WTC11 (cell line): Measurements from ENCODE around the gene NHERF2.

Experiments used
- ATF1 ChIP-seq: sonication (generic); formaldehyde crosslinking; IDR thresholded peaks from 2 replicates; pipeline ENCODE4 v1.8.1; 2023; ENCODE audit warnings: mild to moderate bottlenecking, moderate library complexity, missing genetic modification reagents
- CBFB ChIP-seq: sonication (generic); formaldehyde crosslinking; IDR thresholded peaks from 2 replicates; pipeline ENCODE4 v1.8.1; 2022; ENCODE audit warnings: mild to moderate bottlenecking, low read depth, missing genetic modification reagents
- CREB1 ChIP-seq: sonication (generic); formaldehyde crosslinking; IDR thresholded peaks from 2 replicates; pipeline ENCODE4 v1.8.0; 2023; ENCODE audit warnings: mild to moderate bottlenecking, missing genetic modification reagents
- CTCF ChIP-seq: fragments of 200-600 bp; IDR thresholded peaks from 2 replicates; pipeline ENCODE4 v1.8.0; 2022; ENCODE audit warnings: antibody characterized with exemption
- E2F5 ChIP-seq: sonication (generic); formaldehyde crosslinking; IDR thresholded peaks from 2 replicates; pipeline ENCODE4 v1.8.1; 2022; ENCODE audit warnings: mild to moderate bottlenecking, moderate library complexity, missing genetic modification reagents
- EMX1 ChIP-seq: fragments of 250-450 bp; sonication (Bioruptor Pico); IDR thresholded peaks from 2 replicates; pipeline ENCODE4 v1.8.0; 2021; ENCODE audit warnings: mild to moderate bottlenecking
- GTF2I ChIP-seq: fragments of 250-450 bp; sonication (Bioruptor Pico); conservative IDR thresholded peaks from 2 replicates; pipeline ENCODE4 v1.4.0; 2021; ENCODE audit warnings: mild to moderate bottlenecking
- IRF2 ChIP-seq: sonication (generic); formaldehyde crosslinking; IDR thresholded peaks from 2 replicates; pipeline ENCODE4 v1.8.0; 2022; ENCODE audit warnings: low read depth, missing genetic modification reagents, borderline replicate concordance
- JUN ChIP-seq: sonication (generic); formaldehyde crosslinking; IDR thresholded peaks from 2 replicates; pipeline ENCODE4 v1.8.0; 2023; ENCODE audit warnings: mild to moderate bottlenecking, missing genetic modification reagents
- NFE2L1 ChIP-seq: sonication (generic); formaldehyde crosslinking; IDR thresholded peaks from 2 replicates; pipeline ENCODE4 v1.8.1; 2023; ENCODE audit warnings: missing genetic modification reagents
- SP1 ChIP-seq: sonication (generic); formaldehyde crosslinking; conservative IDR thresholded peaks from 2 replicates; pipeline ENCODE4 v1.8.1; 2022; ENCODE audit warnings: missing genetic modification reagents
- TCF7 ChIP-seq: sonication (generic); formaldehyde crosslinking; IDR thresholded peaks from 2 replicates; pipeline ENCODE4 v1.8.0; 2022; ENCODE audit warnings: mild to moderate bottlenecking, low read depth, missing genetic modification reagents, moderate library complexity
- ZNF121 ChIP-seq: sonication (generic); formaldehyde crosslinking; IDR thresholded peaks from 2 replicates; pipeline ENCODE4 v1.8.0; 2023; ENCODE audit warnings: missing genetic modification reagents

- TF ChIP-seq CTCF (no peak), TCF7 (CRISPR knock-in tag) (no peak), SP1 (CRISPR knock-in tag) (no peak), ZNF121 (CRISPR knock-in tag) (no peak), NFE2L1 (CRISPR knock-in tag) (no peak), EMX1 (CRISPR knock-in tag) (no peak), E2F5 (CRISPR knock-in tag) (no peak), IRF2 (no peak), CBFB (CRISPR knock-in tag) (no peak), ATF1 (no peak), JUN (CRISPR knock-in tag) (no peak), CREB1 (no peak), GTF2I (CRISPR knock-in tag) (no peak)
Measured at GRCh38 chr16:2029350-2029749, 2.6 kb downstream of the NHERF2 start.
